Measurements from ENCODE around the gene PFDN6.

DNA sequence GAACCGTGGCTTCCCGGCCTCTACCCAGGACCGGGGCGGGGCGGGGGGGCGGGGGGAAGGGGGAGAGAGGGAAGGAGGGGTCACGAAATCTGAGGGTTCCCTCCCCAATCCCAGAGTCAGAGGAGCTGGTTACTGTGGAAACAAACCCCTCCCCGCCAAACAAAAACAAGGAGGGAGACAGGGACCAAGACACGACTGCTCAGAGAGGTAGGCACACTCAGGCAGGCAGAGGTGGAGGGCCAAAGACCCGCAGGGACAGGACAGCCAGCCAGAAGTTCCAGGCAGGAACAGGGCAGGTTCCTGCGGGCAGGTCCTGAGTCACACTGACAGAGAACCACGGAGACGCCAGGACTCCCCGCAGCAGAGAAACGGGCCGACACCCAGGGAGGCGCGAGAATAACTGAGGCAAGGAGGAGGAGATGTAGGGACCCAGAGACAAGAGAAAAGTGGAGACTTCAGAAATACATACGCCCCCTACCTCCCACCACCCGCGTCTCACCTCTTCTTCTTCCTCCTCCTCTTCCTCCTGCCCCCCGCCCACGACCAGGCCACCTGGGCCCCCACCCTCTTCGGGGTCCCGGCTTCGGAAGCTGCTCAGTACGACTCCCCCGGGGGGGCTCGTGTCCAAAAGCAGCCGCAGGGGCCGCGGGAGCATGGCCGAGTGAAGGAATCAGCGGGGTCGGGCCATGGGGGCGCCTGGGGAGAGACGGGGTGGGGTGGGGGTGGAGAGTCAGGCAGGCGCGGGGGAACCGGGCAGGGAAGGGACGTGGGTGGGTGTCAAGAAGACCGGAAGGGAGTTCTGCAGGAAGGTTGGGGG is 8.8 kb downstream of the PFDN6 start:
- TF ChIP-seq CTCF (IDR thresholded peaks at IDR 0.05; ENCODE audit: low read depth, low read length) (no peak), EZH2phosphoT487 (IDR thresholded peaks at IDR 0.05; ENCODE audit: low read depth) (no peak)
